Measurements from ENCODE around the gene CLK2.

The CLK2 gene

DNA sequence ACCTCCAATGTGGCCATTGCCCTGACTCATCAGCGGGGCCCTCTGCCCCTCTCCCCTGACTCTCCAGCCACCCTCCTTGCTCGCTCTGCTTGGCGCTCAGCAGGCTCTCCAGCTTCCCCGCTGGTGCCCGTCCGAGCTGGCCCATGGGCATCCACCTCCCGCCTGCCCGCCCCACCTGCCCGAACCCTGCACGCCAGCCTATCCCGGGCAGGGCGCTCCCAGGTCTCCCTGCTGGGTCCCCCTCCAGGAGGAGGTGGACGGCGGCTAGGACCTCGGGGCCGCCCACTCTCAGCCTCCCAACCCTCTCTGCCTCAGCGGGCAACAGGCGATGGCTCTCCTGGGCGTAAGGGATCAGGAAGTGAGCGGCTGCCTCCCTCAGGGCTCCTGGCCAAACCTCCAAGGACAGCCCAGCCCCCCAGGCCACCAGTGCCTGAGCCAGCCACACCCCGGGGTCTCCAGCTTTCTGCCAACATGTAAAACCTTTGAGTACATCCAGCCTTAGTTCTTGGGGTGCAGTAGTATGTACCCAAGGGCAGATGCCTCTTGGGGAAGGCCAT, 14.8 kb upstream of the CLK2 start:
- TF ChIP-seq GATA1 (IDR thresholded peaks at IDR 0.05; ENCODE audit: low read depth, low read length), result no peak
- TF ChIP-seq POLR2A (IDR thresholded peaks at IDR 0.05; ENCODE audit: low read length), result no peak
- no peak for DNase-seq

DNA sequence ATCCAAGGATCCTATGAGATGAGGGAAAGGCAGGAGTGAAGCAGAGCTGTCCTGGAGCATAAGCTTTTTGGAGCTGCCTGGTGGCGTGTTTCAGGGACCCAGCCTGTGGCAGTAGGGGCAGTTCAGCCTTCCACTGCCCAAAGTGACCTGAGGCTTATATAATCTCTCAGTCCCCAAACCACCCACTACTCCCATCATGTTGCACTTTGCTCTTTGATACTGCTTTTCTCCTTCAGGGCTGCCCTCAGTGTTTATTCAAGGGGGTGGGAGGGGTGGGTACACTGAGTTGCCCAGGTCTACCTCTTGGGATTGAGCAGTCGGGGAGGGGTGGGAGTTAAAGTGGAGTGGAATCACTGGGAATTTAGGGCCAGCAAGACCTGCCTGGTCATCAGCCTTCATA, 13.2 kb upstream of the CLK2 start:
- no peak for TF ChIP-seq POLR2A (IDR thresholded peaks at IDR 0.05; ENCODE audit: low read length)
- no peak for TF ChIP-seq GATA1 (IDR thresholded peaks at IDR 0.05; ENCODE audit: low read depth, low read length)
- DNase-seq, result no peak

DNA sequence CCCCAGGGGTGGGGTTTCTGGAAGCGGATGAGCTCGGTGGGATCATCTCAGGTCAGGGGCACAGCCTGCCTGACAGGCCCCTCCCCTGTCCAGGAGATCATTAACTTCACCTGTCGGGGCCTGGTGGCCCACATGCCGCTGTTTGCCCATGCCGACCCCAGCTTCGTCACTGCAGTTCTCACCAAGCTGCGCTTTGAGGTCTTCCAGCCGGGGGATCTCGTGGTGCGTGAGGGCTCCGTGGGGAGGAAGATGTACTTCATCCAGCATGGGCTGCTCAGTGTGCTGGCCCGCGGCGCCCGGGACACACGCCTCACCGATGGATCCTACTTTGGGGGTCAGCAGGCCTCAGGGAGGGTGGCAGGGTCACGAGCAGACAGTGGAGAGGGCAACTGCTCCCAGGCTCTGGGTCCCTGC, 12.3 kb upstream of the CLK2 start:
- DNase-seq, result no peak
- no peak for TF ChIP-seq POLR2A (IDR thresholded peaks at IDR 0.05; ENCODE audit: low read length)

DNA sequence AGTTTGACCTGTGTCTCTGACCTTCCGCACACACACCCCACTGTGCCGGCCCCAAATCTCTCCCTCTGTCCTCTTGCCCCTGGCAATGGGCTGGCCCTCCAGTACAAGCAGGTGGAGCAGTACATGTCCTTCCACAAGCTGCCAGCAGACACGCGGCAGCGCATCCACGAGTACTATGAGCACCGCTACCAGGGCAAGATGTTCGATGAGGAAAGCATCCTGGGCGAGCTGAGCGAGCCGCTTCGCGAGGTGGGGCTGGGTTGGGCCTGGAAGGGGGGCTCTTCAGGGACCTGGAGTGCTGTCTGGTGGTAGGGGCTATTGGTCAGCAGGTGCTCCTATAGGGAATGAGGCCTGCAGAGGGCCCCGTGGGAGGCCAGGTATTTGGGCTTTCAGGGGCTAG, 11.8 kb upstream of the CLK2 start:
- peak; percentile 9 for TF ChIP-seq POLR2A (IDR thresholded peaks at IDR 0.05; ENCODE audit: low read length)
- no peak for TF ChIP-seq GATA1 (IDR thresholded peaks at IDR 0.05; ENCODE audit: low read depth, low read length)
- DNase-seq, result no peak

DNA sequence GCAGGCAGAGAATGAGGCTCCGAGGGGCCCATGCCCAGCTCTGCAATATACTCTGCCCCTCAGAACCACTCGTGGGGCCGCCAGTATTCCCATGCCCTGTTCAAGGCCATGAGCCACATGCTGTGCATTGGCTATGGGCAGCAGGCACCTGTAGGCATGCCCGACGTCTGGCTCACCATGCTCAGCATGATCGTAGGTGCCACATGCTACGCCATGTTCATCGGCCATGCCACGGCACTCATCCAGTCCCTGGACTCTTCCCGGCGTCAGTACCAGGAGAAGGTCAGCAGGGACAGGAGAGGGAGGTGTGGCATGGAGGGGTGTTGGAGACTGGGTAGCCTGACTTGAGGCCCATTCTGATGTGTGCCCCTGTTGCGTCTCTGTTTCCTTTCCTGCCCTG, 11.2 kb upstream of the CLK2 start:
- TF ChIP-seq POLR2A (IDR thresholded peaks at IDR 0.05; ENCODE audit: low read length), result peak; percentile 28
- TF ChIP-seq GATA1 (IDR thresholded peaks at IDR 0.05; ENCODE audit: low read depth, low read length), result no peak

DNA sequence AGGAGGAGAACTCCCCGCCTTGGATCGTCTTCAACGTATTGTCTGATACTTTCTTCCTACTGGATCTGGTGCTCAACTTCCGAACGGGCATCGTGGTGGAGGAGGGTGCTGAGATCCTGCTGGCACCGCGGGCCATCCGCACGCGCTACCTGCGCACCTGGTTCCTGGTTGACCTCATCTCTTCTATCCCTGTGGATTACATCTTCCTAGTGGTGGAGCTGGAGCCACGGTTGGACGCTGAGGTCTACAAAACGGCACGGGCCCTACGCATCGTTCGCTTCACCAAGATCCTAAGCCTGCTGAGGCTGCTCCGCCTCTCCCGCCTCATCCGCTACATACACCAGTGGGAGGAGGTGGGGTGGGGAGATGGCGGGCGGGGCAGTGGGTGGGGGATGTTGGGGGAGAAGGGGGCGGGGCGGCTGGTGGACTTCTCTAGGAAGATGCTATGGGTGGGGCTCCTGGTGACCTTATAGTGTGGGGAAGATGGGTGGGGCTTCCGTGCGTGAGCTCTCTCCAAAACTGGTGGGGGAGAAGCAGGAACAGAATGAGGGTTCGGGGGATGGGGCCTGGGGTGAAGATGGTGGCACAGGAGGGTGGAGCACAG, 9.3 kb upstream of the CLK2 start:
- no peak for DNase-seq
- no peak for TF ChIP-seq POLR2A (IDR thresholded peaks at IDR 0.05; ENCODE audit: low read length)
- TF ChIP-seq GATA1 (IDR thresholded peaks at IDR 0.05; ENCODE audit: low read depth, low read length), result no peak

More for the DNA sequence above, 11.2 kb upstream of the CLK2 start:
- no peak for DNase-seq

DNA sequence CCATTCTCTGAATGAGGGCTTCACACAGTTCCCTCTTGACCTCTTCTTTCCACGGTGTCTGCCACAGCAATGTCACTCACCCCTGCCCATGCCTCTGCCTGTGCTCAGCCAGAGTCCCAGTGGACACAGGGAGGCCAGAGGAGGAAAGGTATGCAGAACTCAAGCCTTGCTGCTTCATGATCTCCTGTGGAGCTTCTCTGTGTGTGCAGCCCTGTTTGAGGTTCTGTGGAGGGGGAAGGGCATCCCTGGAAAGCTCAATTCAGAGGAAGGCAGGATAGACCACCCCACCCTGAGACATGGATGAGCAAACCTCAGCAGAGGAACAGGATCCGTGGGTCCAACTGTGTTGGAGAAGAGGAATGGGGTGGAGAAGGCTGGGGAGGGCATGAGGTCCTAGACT, 6.0 kb upstream of the CLK2 start:
- TF ChIP-seq POLR2A (IDR thresholded peaks at IDR 0.05; ENCODE audit: low read length) (no peak), GATA1 (IDR thresholded peaks at IDR 0.05; ENCODE audit: low read depth, low read length) (no peak)
- DNase-seq, result no peak

DNA sequence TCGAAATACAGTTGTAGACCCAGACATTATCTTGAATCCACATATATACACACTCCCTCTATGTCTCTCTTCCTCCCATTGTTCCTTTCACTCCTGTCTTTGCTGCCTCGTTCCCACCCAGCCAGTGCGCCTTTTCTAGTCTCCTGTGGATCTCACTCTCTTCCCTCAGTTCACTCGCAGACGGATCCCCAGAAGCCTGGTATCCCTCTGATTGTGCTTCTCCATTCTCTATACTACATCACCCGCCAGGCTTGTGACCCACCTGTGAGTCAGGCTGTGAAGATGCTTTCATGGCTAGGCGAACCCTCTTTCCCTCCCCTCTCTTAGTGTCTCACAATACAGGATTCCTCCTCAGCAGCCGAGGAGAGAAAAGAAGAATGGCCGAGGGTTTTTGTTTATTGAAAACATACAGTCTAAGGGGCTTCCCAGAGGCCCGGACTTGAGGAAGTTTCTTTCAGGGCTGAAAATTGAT, 5.4 kb upstream of the CLK2 start:
- TF ChIP-seq GATA1 (IDR thresholded peaks at IDR 0.05; ENCODE audit: low read depth, low read length), result no peak
- no peak for TF ChIP-seq POLR2A (IDR thresholded peaks at IDR 0.05; ENCODE audit: low read length)
- no peak for DNase-seq

DNA sequence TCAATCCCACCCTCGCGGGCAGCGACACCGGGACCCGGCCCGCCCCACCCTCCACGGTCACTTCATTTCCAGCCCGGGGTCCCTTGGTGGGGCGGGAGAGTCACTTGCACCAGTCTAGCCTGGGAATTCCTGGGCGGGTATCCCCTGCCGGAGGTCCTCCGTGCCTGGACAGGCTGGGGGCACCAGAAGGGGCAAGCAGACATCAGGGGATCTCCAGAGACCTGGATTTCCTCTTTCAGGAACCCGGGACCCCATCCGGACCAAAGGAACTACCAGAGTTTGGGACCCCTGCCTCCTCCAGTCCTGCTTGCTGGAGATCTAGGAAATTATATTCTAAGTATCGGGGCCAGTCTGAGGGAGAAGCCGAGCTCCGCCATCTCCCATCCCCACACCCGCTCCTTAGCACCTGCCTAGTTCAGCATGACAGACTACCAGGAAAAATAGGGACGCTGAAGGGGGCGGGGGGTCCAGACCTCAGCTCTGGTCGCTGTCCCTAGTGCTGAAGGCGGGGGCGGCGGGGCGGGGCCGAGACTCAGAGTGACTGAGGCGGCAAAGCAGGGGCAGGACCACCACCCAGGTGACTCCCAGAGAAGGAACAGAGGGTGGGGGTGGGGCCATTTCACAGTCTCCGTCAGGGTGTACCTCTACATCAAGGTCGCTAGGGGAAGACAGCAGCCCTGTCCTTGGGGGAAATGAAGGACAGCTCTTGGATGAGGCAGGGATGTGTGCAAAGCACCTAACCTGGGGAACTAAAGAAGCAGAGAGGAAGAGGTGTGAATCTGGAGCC, 4.8 kb upstream of the CLK2 start:
- TF ChIP-seq POLR2A (IDR thresholded peaks at IDR 0.05; ENCODE audit: low read length), result no peak
- DNase-seq, result peak; percentile 59 to 68

DNA sequence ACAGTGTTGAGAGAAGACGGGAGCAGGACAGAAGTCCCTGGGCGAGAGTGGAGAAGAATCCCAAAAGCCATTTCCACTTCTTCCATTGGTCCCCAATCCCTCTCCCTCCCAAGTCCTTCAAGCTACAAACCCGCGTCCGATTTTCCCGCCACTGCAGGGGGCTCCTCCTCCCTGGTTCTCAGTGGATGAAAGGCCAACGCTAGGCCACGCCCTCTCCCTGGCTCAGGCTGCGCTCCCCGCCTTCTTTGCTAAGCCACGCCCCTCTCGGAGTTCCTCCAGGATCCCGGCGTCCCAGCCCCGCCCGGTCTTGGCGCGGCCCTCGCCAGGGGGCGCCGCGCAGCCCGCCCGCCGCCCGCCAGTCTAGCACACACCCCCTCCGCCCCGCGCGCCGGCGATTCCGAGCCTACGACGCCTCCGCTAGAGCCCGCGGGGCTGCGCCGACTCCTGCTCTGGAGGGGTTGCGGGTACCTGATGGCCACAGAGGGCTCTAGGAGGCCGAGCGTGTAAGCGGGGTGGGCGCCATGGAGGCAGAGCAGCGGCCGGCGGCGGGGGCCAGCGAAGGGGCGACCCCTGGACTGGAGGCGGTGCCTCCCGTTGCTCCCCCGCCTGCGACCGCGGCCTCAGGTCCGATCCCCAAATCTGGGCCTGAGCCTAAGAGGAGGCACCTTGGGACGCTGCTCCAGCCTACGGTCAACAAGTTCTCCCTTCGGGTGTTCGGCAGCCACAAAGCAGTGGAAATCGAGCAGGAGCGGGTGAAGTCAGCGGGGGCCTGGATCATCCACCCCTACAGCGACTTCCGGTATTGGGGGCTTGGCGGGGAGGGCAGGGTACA, 4.0 kb upstream of the CLK2 start, which contains the start of gene HCN3:
Gene HCN3, plus strand, starts transcription at position 394 of the 832 bp plus-strand sequence. Its CDS starts 128 bp downstream, at position 522.
- peak; percentile 96 to 97 for DNase-seq
- TF ChIP-seq POLR2A (IDR thresholded peaks at IDR 0.05; ENCODE audit: low read length), result peak; percentile 48
- no peak for TF ChIP-seq GATA1 (IDR thresholded peaks at IDR 0.05; ENCODE audit: low read depth, low read length)

DNA sequence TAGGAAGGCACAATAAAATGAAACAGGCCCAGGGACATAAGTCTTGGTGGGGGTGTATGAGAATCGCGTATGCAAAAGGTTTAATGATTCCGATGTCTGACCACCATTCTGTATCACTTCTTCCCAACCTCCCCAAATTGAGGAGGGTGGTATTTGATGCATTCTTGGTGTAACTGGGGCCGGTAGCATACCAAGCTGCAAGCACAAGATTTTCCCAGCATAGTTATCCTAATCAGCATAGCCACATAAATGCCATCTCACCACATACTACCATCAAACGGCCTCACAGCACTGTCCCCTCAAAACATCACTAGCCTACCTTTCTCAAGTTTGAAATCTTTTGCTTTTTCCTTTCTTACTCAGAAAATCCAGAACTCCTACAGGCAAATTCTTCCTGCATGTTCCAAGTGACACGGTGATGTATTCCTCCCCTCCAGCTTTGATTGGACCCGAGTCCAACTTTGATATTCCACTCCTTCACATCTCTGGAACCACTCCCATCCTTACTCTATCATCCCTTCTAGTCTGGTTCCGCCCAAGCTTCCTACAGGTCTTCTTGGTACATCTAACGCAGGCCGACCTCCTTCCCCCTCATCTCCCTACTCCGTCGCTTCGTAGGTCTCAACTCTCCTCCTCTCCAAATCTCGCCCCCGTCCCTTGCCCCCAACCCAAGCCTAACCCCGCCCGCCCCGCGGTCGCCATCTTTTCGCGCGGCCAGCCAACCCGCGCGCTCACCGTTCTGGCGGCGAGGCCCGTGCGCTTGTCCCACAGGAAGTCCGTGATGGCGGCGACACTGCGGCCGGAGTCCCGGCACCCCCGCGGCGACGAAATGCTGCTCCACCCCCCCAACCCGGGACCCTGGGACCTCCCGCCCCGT, 600 bp downstream of the CLK2 start:
- peak; percentile 48 to 62 for DNase-seq
- TF ChIP-seq POLR2A (IDR thresholded peaks at IDR 0.05; ENCODE audit: low read length) (no peak), GATA1 (IDR thresholded peaks at IDR 0.05; ENCODE audit: low read depth, low read length) (no peak)

DNA sequence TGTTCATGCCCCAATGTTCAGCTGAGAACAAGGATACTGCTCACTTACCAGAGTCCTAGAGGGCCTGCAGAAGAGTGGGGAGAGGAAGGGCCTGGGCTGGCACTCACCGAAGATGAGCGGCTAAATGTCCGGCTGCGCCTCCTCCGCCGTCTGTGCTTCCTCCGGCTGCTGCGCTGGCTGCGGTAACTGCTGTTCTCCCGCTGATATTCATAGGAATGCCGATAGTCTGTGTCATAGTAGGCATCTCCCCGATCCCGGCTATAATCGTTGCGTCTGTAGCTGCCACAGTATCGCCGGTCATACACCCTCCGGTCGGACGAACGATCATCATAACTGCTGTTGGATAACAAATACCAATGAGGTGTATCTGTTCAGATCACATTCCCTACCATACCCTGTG, 3.9 kb downstream of the CLK2 start:
- DNase-seq, result no peak
- no peak for TF ChIP-seq POLR2A (IDR thresholded peaks at IDR 0.05; ENCODE audit: low read length)
- no peak for TF ChIP-seq GATA1 (IDR thresholded peaks at IDR 0.05; ENCODE audit: low read depth, low read length)

DNA sequence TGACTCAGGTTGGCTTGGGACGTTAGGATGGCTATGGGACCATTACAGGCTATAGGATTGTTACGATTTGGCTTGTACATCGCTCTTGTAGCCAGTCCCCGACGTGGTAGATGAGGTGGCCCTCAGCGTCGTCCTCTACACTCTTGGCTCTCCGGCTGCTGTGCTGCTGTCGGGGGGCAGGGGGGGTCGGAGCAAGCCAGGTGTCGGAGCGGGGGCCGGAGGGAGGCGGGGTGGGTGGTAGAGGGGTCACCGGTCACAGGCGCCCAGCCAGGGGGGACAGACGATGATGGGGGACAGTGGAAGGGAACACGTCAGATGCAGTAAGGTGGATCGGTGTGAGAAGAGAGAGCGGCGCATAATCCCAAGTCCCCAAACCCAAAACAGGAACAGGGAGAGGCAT, 4.7 kb downstream of the CLK2 start:
- TF ChIP-seq POLR2A (IDR thresholded peaks at IDR 0.05; ENCODE audit: low read length), result no peak
- TF ChIP-seq GATA1 (IDR thresholded peaks at IDR 0.05; ENCODE audit: low read depth, low read length), result no peak
- no peak for DNase-seq

Measured in erythroblast (primary cell).